ENCODE results near the gene SPATA2.

SPATA2 gene

GRCh38 chr20:49909499-49910339 is 5.6 kb downstream of the SPATA2 start:
- 0 out of 2 replicates have a peak, but pooled peaks have one; percentile 26 for TF ChIP-seq POLR2AphosphoS5 (IDR thresholded peaks at IDR 0.05; ENCODE audit: low read depth, low read length)
- TF ChIP-seq FOXP2 (optimal IDR thresholded peaks at IDR 0.05; ENCODE audit: borderline replicate concordance, extremely low read depth, extremely low read length, insufficient read depth) = no peak

- no peak for TF ChIP-seq SIN3A (IDR thresholded peaks at IDR 0.05; ENCODE audit: borderline replicate concordance, insufficient read depth, low read length)
- no peak for TF ChIP-seq TAF1 (IDR thresholded peaks at IDR 0.05; ENCODE audit: borderline replicate concordance, insufficient read depth, low read length)
- no peak for TF ChIP-seq FOXP2 (optimal IDR thresholded peaks at IDR 0.05; ENCODE audit: borderline replicate concordance, extremely low read depth, extremely low read length, insufficient read depth)
Measured at GRCh38 chr20:49908258-49908565, 7.1 kb downstream of the SPATA2 start.

GRCh38 chr20:49907405-49908257 is 7.7 kb downstream of the SPATA2 start:
- TF ChIP-seq SIN3A (IDR thresholded peaks at IDR 0.05; ENCODE audit: borderline replicate concordance, insufficient read depth, low read length) (no peak), FOXP2 (optimal IDR thresholded peaks at IDR 0.05; ENCODE audit: borderline replicate concordance, extremely low read depth, extremely low read length, insufficient read depth) (no peak), TAF1 (IDR thresholded peaks at IDR 0.05; ENCODE audit: borderline replicate concordance, insufficient read depth, low read length) (no peak), POLR2AphosphoS5 (IDR thresholded peaks at IDR 0.05; ENCODE audit: low read depth, low read length) (no peak), REST (IDR thresholded peaks at IDR 0.05; ENCODE audit: insufficient read depth in 1 of 2, low read depth in 2 of 2, low read length in 2 of 2) (no peak)

GRCh38 chr20:49906615-49907154 is 8.6 kb downstream of the SPATA2 start:
- no peak for TF ChIP-seq SIN3A (IDR thresholded peaks at IDR 0.05; ENCODE audit: borderline replicate concordance, insufficient read depth, low read length)
- TF ChIP-seq REST (IDR thresholded peaks at IDR 0.05; ENCODE audit: insufficient read depth in 1 of 2, low read depth in 2 of 2, low read length in 2 of 2) = no peak
- TF ChIP-seq FOXP2 (optimal IDR thresholded peaks at IDR 0.05; ENCODE audit: borderline replicate concordance, extremely low read depth, extremely low read length, insufficient read depth) = no peak
- no peak for TF ChIP-seq TAF1 (IDR thresholded peaks at IDR 0.05; ENCODE audit: borderline replicate concordance, insufficient read depth, low read length)
- TF ChIP-seq POLR2AphosphoS5 (IDR thresholded peaks at IDR 0.05; ENCODE audit: low read depth, low read length) = no peak

GRCh38 chr20:49906101-49906604 is 9.2 kb downstream of the SPATA2 start:
- peak; percentile 99 for TF ChIP-seq FOXP2 (optimal IDR thresholded peaks at IDR 0.05; ENCODE audit: borderline replicate concordance, extremely low read depth, extremely low read length, insufficient read depth)
- no peak for TF ChIP-seq POLR2AphosphoS5 (IDR thresholded peaks at IDR 0.05; ENCODE audit: low read depth, low read length)
- TF ChIP-seq REST (IDR thresholded peaks at IDR 0.05; ENCODE audit: insufficient read depth in 1 of 2, low read depth in 2 of 2, low read length in 2 of 2) = peak in 1 of 2 experiments; percentile 52; a peak in 1 of 4 replicates
- no peak for TF ChIP-seq TAF1 (IDR thresholded peaks at IDR 0.05; ENCODE audit: borderline replicate concordance, insufficient read depth, low read length)
- no peak for TF ChIP-seq SIN3A (IDR thresholded peaks at IDR 0.05; ENCODE audit: borderline replicate concordance, insufficient read depth, low read length)
